PC-3 (cell line): ENCODE measurements around the gene UGT1A5.

Experiments
- CTCF ChIP-seq: fragments of 300-600 bp; sonication (generic); conservative IDR thresholded peaks from 2 replicates; pipeline ENCODE4 v1.5.1; 2017; ENCODE audit warnings: antibody characterized with exemption, low read depth, mild to moderate bottlenecking, low read length
- EZH2 ChIP-seq: fragments of 300-600 bp; sonication (generic); IDR thresholded peaks from one replicate; pipeline ENCODE4 v1.6.1; 2017; ENCODE audit warnings: antibody characterized with exemption, mild to moderate bottlenecking, low read length; ENCODE audit not compliant: unreplicated experiment
- EZH2phosphoT487 ChIP-seq: fragments of 300-600 bp; sonication (generic); IDR thresholded peaks from 2 replicates; pipeline ENCODE4 v1.6.1; 2018; ENCODE audit warnings: mild to moderate bottlenecking, antibody characterized with exemption, low read length, borderline replicate concordance

- TF ChIP-seq CTCF, result no peak
- no peak for TF ChIP-seq EZH2phosphoT487
- TF ChIP-seq EZH2, result no peak
Measured at GRCh38 chr2:233676046-233676445, 36.7 kb upstream of the UGT1A5 start.
